Right renal cortex interstitium (tissue), 3 donors: ENCODE measurements around the gene DTX1. TPM values are rescaled to one million over a fixed set of nuclear protein-coding genes. Genes with fewer than 3 reads are reported as not detected.

ENCODE experiments used
- polyA plus RNA-seq, 3 donors: library from polyadenylated mRNA; unstranded; fragments of 120-200 nt; gene quantifications; one replicate each; pipeline ENCODE4 v1.2.1, GENCODE V29; 2013; ENCODE audit not compliant: insufficient read length in 3 of 3

The DTX1 gene
- polyA plus RNA-seq, 3 donors, result 10.3 to 11.0 (median 10.3) TPM

Other genes with a start within 250 kb of the DTX1 start
- gene OAS1, start 149.8 kb upstream of the DTX1 start, polyA plus RNA-seq, result 10 to 100 TPM; 12.9 to 18.7 (median 13.4) TPM
- gene OAS3, start 118.3 kb upstream of the DTX1 start, polyA plus RNA-seq, result 10 to 100 TPM in 1 of 3 donors, 1 to 10 TPM in 2; 7.6 to 10.0 (median 9.6) TPM
- gene OAS2, start 78.2 kb upstream of the DTX1 start, polyA plus RNA-seq, result 1 to 10 TPM; 7.7 to 9.9 (median 9.6) TPM
- gene RASAL1, start 79.0 kb downstream of the DTX1 start, polyA plus RNA-seq, result 1 to 10 TPM; 6.1 to 8.3 (median 7.6) TPM
- 1 to 10 TPM in 2 of 3 donors, under 1 TPM in 1; 0.83 to 1.2 (median 1.1) TPM for gene CFAP73, start 93.0 kb downstream of the DTX1 start, polyA plus RNA-seq
- gene DDX54, start 128.7 kb downstream of the DTX1 start, polyA plus RNA-seq, result 10 to 100 TPM; 62.5 to 74.2 (median 64.0) TPM
- gene RITA1, start 129.0 kb downstream of the DTX1 start, polyA plus RNA-seq, result 10 to 100 TPM; 13.3 to 17.2 (median 13.5) TPM
- 10 to 100 TPM; 22.8 to 26.3 (median 25.5) TPM for gene TPCN1, start 164.7 kb downstream of the DTX1 start, polyA plus RNA-seq